COLO668 (cell line): ENCODE data around the gene SUMO2.
"Not testable (repeated sequence)": the region's sequence is repeated elsewhere in the genome, so short reads cannot be mapped to it uniquely, and the experiment has no call there.

Source experiments
- DNase-seq: peaks from one replicate; lab custom pipeline; 2025; ENCODE audit not compliant: unreplicated experiment; lab: John Stamatoyannopoulos, UW

The SUMO2 gene

GRCh38 chr17:75146592-75146991 lies 36.2 kb downstream of the SUMO2 start:
- no peak for DNase-seq

GRCh38 chr17:75144816-75145512 lies 37.8 kb downstream of the SUMO2 start:
- DNase-seq = no peak

- no peak for DNase-seq
Observed at GRCh38 chr17:75142236-75142971, 40.4 kb downstream of the SUMO2 start.

GRCh38 chr17:75138519-75138918 lies 44.2 kb downstream of the SUMO2 start:
- DNase-seq = no peak

- DNase-seq = not testable (repeated sequence)
Observed at GRCh38 chr17:75137762-75138161, 45.0 kb downstream of the SUMO2 start.

GRCh38 chr17:75135946-75136345 lies 46.8 kb downstream of the SUMO2 start:
- no peak for DNase-seq

GRCh38 chr17:75135452-75135851 lies 47.3 kb downstream of the SUMO2 start:
- DNase-seq = no peak

- not testable (repeated sequence) for DNase-seq
Observed at GRCh38 chr17:75133607-75134347, 49.0 kb downstream of the SUMO2 start.

GRCh38 chr17:75133001-75133400 lies 49.8 kb downstream of the SUMO2 start:
- no peak for DNase-seq

- not testable (repeated sequence) for DNase-seq
Observed at GRCh38 chr17:75132018-75133000, 50.5 kb downstream of the SUMO2 start.

GRCh38 chr17:75131278-75132017 lies 51.3 kb downstream of the SUMO2 start, which contains the start of gene NT5C:
TSS of gene NT5C (minus strand) at chr17:75131742. CDS start at chr17:75131707, 35 bp downstream.
- DNase-seq = peak; percentile 85

- peak; percentile 49 for DNase-seq
Observed at GRCh38 chr17:75130632-75131277, 52.0 kb downstream of the SUMO2 start.

- DNase-seq = no peak
Observed at GRCh38 chr17:75130059-75130631, 52.6 kb downstream of the SUMO2 start.

- DNase-seq = no peak
Observed at GRCh38 chr17:75129576-75129975, 53.2 kb downstream of the SUMO2 start.

- DNase-seq = no peak
Observed at GRCh38 chr17:75128694-75129505, 53.9 kb downstream of the SUMO2 start.

GRCh38 chr17:75127936-75128335 lies 54.8 kb downstream of the SUMO2 start:
- not testable (repeated sequence) for DNase-seq

GRCh38 chr17:75126954-75127353 lies 55.8 kb downstream of the SUMO2 start:
- no peak for DNase-seq

- no peak for DNase-seq
Observed at GRCh38 chr17:75125984-75126383, 56.8 kb downstream of the SUMO2 start.
